Measurements from ENCODE around the gene TAF11.
"Not testable (repeated sequence)": the region's sequence is repeated elsewhere in the genome, so short reads cannot be mapped to it uniquely, and the experiment has no call there.

Gene TAF11

DNA sequence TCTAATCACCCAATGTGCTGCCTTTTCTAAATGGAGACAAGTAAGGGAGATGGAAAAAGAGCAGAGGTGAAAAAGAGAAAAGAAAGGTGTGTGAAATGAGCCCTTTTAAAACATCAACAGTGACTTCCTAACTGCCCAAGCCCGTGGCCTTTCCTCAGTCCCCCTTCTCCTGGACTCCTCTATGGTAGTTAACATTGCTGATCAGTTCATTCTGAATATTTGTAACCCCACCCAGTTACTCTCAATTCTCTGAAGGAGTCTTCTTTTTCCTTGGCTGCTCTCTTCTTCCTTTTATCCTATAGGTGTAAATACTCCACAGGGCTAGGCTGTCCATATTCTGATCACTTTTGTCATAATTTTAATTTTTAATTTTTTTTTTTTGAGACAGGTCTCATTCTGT is 27.1 kb downstream of the TAF11 start:
- no peak for DNase-seq

DNA sequence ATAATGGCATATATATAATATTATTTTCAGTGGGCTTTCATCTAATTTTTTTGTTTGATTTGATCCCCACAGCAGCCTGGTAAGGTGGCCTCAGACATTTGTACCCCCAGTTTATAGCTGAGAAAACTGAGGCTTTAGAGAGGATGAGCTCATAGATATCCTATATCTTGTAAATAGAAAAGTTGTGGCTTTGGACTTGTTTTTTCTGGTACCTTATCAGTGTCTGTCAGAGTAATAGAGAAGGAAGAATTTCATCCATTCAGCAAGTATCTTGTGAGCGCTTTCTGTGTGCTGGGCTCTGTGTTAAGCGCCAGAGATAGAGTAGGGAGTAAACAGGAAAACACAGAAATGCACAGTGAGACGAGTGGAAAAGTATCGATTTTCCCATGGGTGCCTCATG is 27.9 kb downstream of the TAF11 start:
- DNase-seq: no peak

DNA sequence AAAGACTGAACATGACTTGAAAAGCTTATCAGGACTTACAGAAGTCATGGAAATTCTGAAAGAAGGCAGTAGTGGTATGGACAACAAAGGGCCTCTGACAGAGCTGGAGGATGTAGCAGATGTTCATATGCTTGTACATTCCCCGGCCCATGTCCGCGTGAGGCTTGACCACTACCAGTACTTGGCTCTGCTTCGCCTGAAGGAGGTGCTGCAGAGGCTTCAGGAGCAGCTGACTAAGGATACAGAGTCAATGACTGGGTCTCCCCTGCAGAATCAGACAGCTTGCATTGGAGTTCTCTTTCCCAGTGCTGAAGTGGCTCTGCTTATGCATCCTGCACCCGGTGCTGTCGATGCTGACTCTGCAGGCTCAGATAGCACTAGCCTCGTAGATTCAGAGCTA is 29.2 kb downstream of the TAF11 start:
- DNase-seq: no peak

DNA sequence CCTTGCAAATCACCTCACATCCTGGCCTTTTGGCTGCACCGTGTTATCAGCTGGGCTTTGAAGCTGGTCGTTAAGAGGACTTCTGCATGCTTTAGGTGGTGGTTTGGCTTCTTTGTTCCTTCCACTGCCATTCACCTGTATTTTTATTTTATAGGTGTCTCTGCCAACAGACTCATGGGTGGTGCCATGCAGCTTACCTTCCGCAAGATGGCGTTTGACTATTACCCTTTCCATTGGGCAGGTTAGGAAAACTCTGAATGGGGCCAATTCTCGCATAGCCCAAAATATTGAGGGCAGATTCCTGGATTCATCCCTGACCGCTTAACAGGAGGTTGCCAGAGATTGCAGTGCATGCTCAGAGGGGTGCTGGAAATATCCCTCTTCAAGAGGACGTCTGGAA is 32.4 kb downstream of the TAF11 start:
- no peak for DNase-seq

DNA sequence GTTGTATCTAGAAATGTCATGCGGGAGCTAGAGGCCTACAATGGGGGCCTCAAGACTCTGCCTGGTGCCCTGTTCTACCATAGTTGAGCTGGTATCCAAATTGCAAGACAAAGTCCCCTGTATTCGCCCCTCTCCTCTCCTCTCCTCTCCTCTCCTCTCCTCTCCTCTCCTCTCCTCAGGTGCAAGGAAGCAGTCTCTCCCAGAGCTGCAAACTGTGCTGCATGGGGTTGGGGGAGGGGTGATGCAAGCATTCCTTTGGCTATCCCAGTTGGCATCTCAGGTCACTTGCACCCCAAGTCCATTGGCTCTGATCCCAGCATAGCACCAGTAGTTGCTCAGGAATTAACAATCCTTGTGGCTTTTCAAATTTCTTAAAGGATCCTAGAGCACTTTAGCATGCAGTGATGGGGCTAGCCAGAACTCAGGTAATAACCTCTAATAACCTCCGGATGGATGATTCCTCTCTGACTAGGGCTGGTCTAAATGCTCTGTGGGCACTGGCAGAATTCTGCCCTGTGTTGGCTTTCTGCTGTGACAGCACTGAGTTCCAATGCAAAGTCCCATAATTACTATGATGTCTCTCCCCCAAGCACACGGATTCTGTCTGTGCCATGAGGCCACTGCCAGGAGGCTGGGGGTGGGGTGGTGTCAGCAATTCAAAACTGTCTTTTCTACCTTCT is 35.3 kb downstream of the TAF11 start:
- no peak for DNase-seq

DNA sequence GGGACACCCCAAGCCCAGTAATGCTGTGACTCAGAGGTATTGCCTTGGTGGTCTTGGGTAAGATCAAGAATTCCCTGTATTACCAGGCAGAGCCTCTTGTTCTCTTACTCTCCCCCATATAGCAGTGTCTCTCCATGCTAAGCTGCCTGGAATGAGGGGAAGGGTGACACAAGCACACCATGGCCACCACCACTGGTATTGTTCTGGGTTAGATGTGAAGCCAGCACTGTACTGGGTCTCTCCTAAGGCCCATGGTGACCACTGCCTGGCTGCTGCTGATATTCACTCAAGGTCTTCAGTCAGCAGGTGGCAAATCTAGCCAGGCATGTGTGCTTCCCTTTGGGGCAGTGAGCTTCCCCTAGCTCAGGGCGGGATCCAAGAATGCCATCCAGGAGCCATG is 36.5 kb downstream of the TAF11 start:
- DNase-seq: no peak

DNA sequence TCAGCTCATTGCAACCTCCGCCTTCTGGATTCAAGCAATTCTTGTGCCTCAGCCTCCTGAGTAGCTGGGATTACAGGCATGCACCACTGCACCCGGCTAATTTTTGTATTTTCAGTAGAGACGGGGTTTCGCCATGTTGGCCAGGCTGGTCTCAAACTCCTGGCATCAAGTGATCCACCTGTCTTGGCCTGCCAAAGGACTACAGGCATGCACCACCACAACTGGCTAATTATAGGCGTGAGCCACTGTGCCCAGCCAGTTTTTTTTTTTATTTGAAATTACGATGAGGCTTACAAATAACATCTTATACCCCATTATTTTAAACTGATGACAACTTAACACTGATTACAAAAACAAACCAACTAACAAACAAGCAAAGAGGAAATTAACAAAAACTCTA is 38.8 kb downstream of the TAF11 start:
- DNase-seq: not testable (repeated sequence)

DNA sequence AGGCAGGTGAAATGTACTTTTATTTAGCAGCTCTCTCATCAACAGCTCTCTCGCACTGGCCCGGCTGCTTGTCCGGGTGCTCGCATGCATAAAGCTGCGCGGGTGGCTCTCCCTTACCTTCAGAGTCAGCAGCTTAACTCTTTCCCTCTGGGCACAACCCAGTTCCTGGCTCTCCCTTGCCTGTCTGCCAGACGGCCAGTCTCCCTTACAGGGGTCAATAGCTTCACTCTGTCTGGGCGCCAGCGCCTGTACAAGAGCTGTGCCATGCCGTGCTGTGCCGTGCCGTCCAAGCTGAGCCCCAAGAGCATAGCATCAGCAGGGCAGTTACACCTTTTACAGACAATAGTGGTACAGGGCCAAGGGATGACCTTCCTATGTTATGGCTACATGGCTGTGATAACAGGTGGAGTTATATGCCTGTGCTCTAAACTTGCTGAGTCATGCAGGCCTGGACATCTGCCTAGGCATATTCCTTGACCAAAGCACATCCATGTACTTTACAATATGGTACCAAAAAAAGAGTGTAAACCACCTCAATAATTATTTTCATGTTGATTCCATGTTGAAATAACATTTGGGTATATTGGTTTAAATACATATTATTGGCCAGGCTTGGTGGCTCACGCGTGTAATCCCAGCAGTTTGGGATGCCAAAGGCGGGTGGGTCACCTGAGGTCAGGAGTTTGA is 48.0 kb downstream of the TAF11 start:
- DNase-seq: peak; percentile 20 to 30

DNA sequence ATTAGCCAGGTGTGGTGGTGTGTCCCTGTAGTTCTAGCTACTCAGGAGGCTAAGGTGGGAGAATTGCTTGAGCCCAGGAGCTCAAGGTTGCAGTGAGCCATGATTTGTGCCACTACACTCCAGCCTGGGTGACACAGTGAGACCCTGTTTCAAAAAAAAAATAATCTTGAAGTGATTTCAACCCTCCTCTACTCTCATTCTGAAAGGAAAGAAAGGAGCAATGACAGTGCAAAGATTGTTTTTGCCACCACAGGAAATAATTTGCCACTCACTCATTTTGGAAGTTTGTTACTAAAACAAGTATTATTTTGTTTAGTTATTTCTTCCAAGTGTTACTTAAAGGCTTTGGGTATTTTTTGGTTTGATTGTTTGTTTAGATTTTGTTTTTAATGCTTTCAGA is 50.3 kb downstream of the TAF11 start:
- DNase-seq: no peak

DNA sequence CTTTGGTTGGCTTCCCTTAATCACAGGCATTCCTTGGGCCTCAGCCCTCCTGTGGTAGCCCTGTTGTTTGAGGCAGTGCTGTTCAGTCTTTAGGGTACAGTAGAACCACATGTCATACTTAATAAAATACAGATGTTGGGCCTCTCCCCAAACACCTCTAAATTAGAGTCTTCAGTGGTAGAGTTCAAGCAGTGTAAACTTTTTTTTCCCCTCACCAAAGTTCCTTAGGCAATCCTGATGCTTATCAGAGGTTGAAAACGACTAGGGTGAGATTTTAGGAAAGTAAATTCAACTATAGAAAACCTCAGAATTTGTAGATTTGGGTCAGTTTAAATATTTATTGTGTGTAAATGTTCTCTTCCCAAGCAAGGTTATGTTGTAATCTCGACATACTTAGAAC is 51.4 kb downstream of the TAF11 start:
- DNase-seq: no peak

DNA sequence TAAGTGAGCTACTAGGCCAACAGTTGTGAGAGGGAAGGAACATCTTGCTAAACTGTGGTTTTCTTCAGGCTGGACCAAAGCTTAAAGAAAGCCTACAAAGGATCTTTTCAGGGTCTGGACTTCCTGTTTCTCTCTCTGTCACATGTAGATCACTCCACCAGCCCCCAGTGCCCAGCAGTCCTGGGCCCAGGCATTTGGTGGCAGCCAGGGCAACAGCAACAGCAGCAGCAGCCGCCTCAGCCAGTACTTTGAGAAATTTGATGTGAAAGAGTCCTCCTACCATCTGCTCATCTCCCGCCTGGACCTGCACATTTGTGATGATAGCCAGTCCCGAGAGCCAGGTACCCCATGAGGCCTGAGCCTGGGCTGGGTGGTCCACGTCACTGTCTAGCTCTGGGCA is 51.8 kb downstream of the TAF11 start:
- no peak for DNase-seq

DNA sequence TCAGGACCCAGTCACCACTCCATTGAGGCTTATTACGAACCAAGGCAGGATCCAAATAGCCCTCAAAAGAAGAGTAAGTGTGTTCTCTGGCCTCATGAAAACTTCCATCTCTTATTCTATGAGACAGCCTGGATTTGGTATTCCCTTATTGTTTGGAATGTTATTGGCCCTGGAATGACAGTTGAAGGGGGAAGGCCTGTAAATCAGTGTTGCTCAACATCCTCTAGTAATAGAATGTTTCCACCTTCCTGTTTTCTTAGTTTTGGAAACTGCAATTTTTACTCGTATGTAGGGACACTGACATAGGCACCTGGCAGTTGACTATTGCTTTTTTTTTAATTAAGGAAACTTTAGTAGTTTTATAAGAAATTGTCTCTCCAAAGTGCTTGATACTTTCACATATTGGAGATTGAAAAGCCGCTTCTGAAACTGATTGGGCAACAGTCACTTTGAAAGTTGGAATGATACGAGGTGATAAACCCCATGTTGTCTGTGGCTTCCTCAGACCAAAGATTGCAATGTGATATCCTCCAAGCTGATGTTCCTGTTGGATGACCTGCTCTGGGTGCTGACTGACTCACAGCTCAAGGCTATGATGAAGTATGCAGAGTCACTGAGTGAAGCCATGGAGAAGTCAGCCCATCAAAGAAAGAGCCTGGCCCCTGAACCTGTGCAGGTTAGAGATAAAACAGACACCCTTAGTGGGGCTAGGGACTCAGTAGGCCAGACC is 52.9 kb downstream of the TAF11 start:
- no peak for DNase-seq

DNA sequence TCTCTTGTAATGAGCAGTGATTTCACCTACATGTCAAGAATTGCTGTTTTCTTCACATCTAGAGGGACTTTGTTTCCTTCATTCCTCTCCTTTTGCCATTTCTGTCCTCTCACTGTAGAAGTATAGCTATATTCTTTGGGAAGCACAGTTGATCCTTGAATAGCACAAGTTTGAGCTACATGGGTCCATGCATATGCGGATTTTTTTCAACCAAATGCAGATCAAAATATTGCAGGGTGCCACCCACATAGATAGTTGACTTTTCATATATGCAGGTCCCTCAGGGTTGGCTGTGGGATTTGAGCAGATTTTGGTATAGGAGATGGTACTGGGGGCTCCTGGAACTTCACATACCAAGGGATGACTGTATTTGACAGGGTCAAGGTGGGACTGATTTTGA is 54.9 kb downstream of the TAF11 start:
- no peak for DNase-seq

DNA sequence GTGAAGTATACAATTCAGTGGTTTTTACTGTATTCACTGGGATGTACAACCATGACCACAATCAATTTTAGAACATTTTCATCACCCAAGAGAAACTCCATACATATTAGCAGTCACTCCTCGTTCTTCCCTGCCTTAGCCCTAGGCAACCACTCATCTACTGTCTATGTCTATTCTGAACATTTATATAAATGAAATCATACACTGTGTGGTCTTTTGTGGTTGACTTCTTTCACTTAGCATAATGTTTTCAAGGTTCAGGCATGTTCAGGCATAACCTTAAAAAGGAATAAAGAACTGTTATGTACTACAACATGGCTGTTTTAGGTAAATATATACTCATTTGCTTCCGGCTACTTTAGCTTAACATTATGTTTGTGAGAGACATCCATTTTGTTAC is 58.7 kb downstream of the TAF11 start:
- DNase-seq: no peak
